GM12878 (cell line): ENCODE measurements around the gene CRHR2.

Experiments
- CREB1 ChIP-seq: IDR thresholded peaks from 2 replicates; pipeline ENCODE4 v1.6.1; 2012; ENCODE audit warnings: low read depth, mild to moderate bottlenecking, inconsistent platforms
- GABPA ChIP-seq: IDR thresholded peaks from 2 replicates; pipeline ENCODE4 v1.6.1; 2014; ENCODE audit warnings: antibody characterized with exemption, low read depth, mild to moderate bottlenecking, inconsistent platforms
- HCFC1 ChIP-seq: fragments of 150-350 bp; IDR thresholded peaks from 2 replicates; pipeline ENCODE4 v1.6.1; 2014; ENCODE audit warnings: low read length
- HDAC6 ChIP-seq: fragments of 200-600 bp; sonication (generic); IDR thresholded peaks from one replicate; pipeline ENCODE4 v1.8.0; 2017; ENCODE audit warnings: antibody characterized with exemption; ENCODE audit not compliant: unreplicated experiment
- KAT2A ChIP-seq: conservative IDR thresholded peaks from 2 replicates; pipeline ENCODE4 v1.6.1; 2011; ENCODE audit warnings: low read depth, low read length; ENCODE audit not compliant: control insufficient read depth
- POLR2A ChIP-seq: IDR thresholded peaks from 2 replicates; pipeline ENCODE4 v1.6.1; 2011; ENCODE audit warnings: low read depth, mild to moderate bottlenecking, low read length
- POLR2AphosphoS5 ChIP-seq: IDR thresholded peaks from 2 replicates; pipeline ENCODE4 v1.6.1; 2011; ENCODE audit warnings: mild to moderate bottlenecking, low read length, inconsistent platforms
- SIN3A ChIP-seq: IDR thresholded peaks from 2 replicates; pipeline ENCODE4 v1.6.1; 2012; ENCODE audit warnings: low read depth, low read length, improper control_type of control experiment
- TCF12 ChIP-seq: IDR thresholded peaks from 2 replicates; pipeline ENCODE4 v1.6.1; 2011; ENCODE audit warnings: low read depth, mild to moderate bottlenecking, low read length
- TF ChIP-seq, protein P1 (sequence below): IDR thresholded peaks from 2 replicates; pipeline ENCODE4 v1.6.1; 2011; ENCODE audit warnings: low read depth, mild to moderate bottlenecking, low read length, moderate library complexity, borderline replicate concordance; ENCODE audit errors: extremely low read depth
- TF ChIP-seq, protein P2 (sequence below), 3 experiments: IDR thresholded peaks in 2 of 3; conservative IDR thresholded peaks in 1 of 3; 2 replicates each; pipeline ENCODE4 v1.5.1; 2011; ENCODE audit warnings: low read depth in 3 of 3, low read length in 3 of 3, mild to moderate bottlenecking in 3 of 3, control low read depth in 2 of 3, moderate library complexity in 2 of 3, inconsistent platforms in 1 of 3, mixed read lengths in 1 of 3; ENCODE audit not compliant: control insufficient read depth in 2 of 3, insufficient read depth in 1 of 3; ENCODE audit errors: extremely low read depth in 1 of 3

DNA sequence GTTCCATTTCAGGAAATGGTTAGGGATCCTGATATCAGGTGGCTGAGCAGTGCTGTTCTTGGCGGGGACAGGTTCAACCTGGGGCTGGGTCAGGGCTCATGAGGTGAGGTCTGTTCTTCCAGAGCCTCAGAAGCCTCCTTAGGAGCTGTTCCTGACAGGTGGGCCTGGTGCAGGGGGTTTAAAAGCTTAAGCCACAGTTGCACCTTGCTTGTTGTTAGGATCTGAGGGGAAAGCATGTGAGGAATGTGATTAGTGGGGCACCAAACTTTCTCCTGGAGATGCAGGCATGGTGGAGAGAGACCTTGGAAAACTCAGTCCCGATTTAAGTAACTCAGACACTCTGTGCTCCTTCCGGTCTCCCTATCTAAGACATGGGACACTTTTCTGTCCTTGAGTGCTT is 18.7 kb upstream of the CRHR2 start:
- TF ChIP-seq KAT2A (no peak), POLR2AphosphoS5 (no peak), HCFC1 (no peak), POLR2A (no peak), HDAC6 (no peak), CREB1 (no peak), TCF12 (no peak), SIN3A (no peak), GABPA (no peak)
- TF ChIP-seq, protein P1, sequence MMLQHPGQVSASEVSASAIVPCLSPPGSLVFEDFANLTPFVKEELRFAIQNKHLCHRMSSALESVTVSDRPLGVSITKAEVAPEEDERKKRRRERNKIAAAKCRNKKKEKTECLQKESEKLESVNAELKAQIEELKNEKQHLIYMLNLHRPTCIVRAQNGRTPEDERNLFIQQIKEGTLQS, result no peak
- TF ChIP-seq, protein P2, sequence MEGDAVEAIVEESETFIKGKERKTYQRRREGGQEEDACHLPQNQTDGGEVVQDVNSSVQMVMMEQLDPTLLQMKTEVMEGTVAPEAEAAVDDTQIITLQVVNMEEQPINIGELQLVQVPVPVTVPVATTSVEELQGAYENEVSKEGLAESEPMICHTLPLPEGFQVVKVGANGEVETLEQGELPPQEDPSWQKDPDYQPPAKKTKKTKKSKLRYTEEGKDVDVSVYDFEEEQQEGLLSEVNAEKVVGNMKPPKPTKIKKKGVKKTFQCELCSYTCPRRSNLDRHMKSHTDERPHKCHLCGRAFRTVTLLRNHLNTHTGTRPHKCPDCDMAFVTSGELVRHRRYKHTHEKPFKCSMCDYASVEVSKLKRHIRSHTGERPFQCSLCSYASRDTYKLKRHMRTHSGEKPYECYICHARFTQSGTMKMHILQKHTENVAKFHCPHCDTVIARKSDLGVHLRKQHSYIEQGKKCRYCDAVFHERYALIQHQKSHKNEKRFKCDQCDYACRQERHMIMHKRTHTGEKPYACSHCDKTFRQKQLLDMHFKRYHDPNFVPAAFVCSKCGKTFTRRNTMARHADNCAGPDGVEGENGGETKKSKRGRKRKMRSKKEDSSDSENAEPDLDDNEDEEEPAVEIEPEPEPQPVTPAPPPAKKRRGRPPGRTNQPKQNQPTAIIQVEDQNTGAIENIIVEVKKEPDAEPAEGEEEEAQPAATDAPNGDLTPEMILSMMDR (IDR thresholded peaks at IDR 0.05 in 2 of 3, conservative IDR thresholded peaks at IDR 0.05 in 1 of 3; ENCODE audit: control insufficient read depth in 2 of 3, extremely low read depth in 1 of 3, insufficient read depth in 1 of 3, low read depth in 3 of 3, low read length in 3 of 3), result no peak
